Measurements from ENCODE around the gene LDLRAD3. TPM values are rescaled to one million over a fixed set of nuclear protein-coding genes. Genes with fewer than 3 reads are reported as not detected.

Gene LDLRAD3
- total RNA-seq, 2 experiments from 2014 or later, result 0.22 to 0.59 TPM

GRCh38 chr11:35927104-35927503, 16.8 kb upstream of the LDLRAD3 start:
- H3K27me3 Mint-ChIP-seq, result peaks cover 2% of the 10 kb centered on the region
- no peak overlapping the region for H3K4me3 Mint-ChIP-seq
- intact Hi-C loops (cut with micrococcal nuclease), result no loop called here
- no peaks in the 10 kb centered on the region for H3K9me3 Mint-ChIP-seq
- no peak overlapping the region for H3K27ac Mint-ChIP-seq
- H3K4me1 Mint-ChIP-seq (ENCODE audit: low read depth), result no peaks in the 10 kb centered on the region
- no peak for DNase-seq
- no peaks in the 10 kb centered on the region for H3K36me3 Mint-ChIP-seq (ENCODE audit: low read depth)
- CTCF ChIA-PET, result no interaction called here
- POLR2A ChIA-PET, result no interaction called here
- no peak for ATAC-seq
- TF ChIP-seq, protein P1, sequence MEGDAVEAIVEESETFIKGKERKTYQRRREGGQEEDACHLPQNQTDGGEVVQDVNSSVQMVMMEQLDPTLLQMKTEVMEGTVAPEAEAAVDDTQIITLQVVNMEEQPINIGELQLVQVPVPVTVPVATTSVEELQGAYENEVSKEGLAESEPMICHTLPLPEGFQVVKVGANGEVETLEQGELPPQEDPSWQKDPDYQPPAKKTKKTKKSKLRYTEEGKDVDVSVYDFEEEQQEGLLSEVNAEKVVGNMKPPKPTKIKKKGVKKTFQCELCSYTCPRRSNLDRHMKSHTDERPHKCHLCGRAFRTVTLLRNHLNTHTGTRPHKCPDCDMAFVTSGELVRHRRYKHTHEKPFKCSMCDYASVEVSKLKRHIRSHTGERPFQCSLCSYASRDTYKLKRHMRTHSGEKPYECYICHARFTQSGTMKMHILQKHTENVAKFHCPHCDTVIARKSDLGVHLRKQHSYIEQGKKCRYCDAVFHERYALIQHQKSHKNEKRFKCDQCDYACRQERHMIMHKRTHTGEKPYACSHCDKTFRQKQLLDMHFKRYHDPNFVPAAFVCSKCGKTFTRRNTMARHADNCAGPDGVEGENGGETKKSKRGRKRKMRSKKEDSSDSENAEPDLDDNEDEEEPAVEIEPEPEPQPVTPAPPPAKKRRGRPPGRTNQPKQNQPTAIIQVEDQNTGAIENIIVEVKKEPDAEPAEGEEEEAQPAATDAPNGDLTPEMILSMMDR (IDR thresholded peaks at IDR 0.05), result no peak

DNA sequence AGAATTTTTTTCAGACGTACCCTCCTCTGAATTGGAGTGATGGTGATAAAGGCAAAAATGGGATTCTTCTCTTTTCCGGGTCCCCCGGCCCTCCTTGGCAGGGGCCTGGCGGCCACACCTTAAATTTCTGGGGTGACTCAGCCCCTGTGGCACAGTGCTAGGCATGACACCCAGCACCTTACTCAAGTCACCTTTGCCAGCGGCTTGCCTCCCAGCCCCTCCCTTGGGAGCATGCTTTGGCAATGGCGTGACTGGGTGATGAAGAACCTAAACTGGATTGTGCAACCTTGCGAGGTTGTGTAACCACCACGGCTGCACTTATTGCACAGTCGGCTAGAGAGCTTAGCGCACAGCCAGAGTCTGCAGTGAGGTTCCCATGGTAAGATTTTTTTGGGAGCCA, 16.2 kb upstream of the LDLRAD3 start:
- ATAC-seq (no peak), DNase-seq (no peak)
- ChIA-PET POLR2A (no interaction called here), CTCF (no interaction called here)
- no peaks in the 10 kb centered on the region for H3K36me3 Mint-ChIP-seq (ENCODE audit: low read depth)
- peaks cover 5% of the 10 kb centered on the region for H3K27me3 Mint-ChIP-seq
- intact Hi-C loops (cut with micrococcal nuclease), result no loop called here
- no peak overlapping the region for H3K27ac Mint-ChIP-seq
- peaks cover under 1% of the 10 kb centered on the region for H3K4me1 Mint-ChIP-seq (ENCODE audit: low read depth)
- H3K4me3 Mint-ChIP-seq, result no peak overlapping the region
- TF ChIP-seq, protein P1 (IDR thresholded peaks at IDR 0.05), result no peak
- no peaks in the 10 kb centered on the region for H3K9me3 Mint-ChIP-seq

- ChIA-PET CTCF (interaction anchor here (1.2 kb wide), 1 partner anchor 107 kb away, joined by 4 read pairs; no protein-coding TSS in a partner anchor), POLR2A (no interaction called here)
- no peak overlapping the region for H3K4me3 Mint-ChIP-seq
- intact Hi-C loops (cut with micrococcal nuclease), result no loop called here
- peaks cover 3% of the 10 kb centered on the region for H3K4me1 Mint-ChIP-seq (ENCODE audit: low read depth)
- TF ChIP-seq, protein P1 (IDR thresholded peaks at IDR 0.05), result no peak
- H3K9me3 Mint-ChIP-seq, result no peaks in the 10 kb centered on the region
- no peaks in the 10 kb centered on the region for H3K36me3 Mint-ChIP-seq (ENCODE audit: low read depth)
- peaks cover 8% of the 10 kb centered on the region for H3K27me3 Mint-ChIP-seq
- DNase-seq (no peak), ATAC-seq (no peak)
- H3K27ac Mint-ChIP-seq, result no peak overlapping the region
Measured at GRCh38 chr11:35928688-35929395, 15.0 kb upstream of the LDLRAD3 start.

DNA sequence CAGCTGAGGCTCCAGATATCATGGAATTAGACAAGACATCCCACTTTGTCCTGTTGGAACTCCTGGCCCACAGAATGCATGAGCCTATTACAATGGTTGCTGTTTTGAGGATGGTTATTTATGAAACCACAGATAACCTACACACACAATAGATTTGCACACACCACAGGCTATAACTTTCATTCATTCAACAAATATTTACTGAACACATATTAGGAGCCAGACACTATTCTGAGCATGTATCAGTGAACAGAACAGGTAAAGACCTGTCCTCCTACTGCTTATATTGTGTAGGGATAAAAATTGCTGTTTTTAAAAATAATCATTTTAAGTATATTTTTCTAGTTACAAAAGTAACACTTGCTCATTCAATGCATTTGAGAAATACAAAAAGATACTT, 13.4 kb upstream of the LDLRAD3 start:
- ATAC-seq, result no peak
- H3K36me3 Mint-ChIP-seq (ENCODE audit: low read depth), result no peaks in the 10 kb centered on the region
- TF ChIP-seq, protein P1 (IDR thresholded peaks at IDR 0.05), result no peak
- intact Hi-C loops (cut with micrococcal nuclease), result no loop called here
- peaks cover 11% of the 10 kb centered on the region for H3K27me3 Mint-ChIP-seq
- H3K4me1 Mint-ChIP-seq (ENCODE audit: low read depth), result peaks cover 3% of the 10 kb centered on the region
- no peaks in the 10 kb centered on the region for H3K9me3 Mint-ChIP-seq
- H3K4me3 Mint-ChIP-seq, result no peak overlapping the region
- no peak for DNase-seq
- ChIA-PET CTCF (no interaction called here), POLR2A (no interaction called here)
- no peak overlapping the region for H3K27ac Mint-ChIP-seq

DNA sequence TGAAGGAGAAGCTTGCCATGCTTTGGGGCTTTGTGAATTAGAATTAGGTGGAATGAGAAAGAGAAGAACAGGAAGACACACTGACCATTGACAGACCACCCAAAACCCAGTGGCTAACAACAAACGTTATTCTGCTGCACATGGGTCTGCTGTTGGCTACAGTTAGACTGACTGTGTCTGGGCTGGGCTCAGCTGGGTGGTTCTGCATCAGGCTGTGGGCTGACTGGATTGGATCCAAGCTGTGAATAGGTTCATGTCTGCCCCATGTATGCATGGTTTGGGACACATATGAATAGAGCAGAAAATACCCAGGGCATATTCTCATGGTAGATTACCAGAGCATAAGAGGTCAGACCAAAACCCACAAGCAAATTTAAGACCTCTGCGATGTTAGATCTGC, 11.7 kb upstream of the LDLRAD3 start:
- H3K27me3 Mint-ChIP-seq, result peaks cover 13% of the 10 kb centered on the region
- TF ChIP-seq, protein P1 (IDR thresholded peaks at IDR 0.05), result no peak
- intact Hi-C loops (cut with micrococcal nuclease), result no loop called here
- H3K36me3 Mint-ChIP-seq (ENCODE audit: low read depth), result no peaks in the 10 kb centered on the region
- CTCF ChIA-PET, result no interaction called here
- POLR2A ChIA-PET, result no interaction called here
- no peak overlapping the region for H3K4me3 Mint-ChIP-seq
- peaks cover 3% of the 10 kb centered on the region for H3K4me1 Mint-ChIP-seq (ENCODE audit: low read depth)
- H3K27ac Mint-ChIP-seq, result no peak overlapping the region
- H3K9me3 Mint-ChIP-seq, result no peaks in the 10 kb centered on the region
- no peak for DNase-seq
- no peak for ATAC-seq

Measured in activated CD8-positive, alpha-beta T cell treated with anti-CD3 and anti-CD28 coated beads for 36 hours (primary cell).